ENCODE measurements around the gene CTNNAL1.

- TF ChIP-seq, protein P1, sequence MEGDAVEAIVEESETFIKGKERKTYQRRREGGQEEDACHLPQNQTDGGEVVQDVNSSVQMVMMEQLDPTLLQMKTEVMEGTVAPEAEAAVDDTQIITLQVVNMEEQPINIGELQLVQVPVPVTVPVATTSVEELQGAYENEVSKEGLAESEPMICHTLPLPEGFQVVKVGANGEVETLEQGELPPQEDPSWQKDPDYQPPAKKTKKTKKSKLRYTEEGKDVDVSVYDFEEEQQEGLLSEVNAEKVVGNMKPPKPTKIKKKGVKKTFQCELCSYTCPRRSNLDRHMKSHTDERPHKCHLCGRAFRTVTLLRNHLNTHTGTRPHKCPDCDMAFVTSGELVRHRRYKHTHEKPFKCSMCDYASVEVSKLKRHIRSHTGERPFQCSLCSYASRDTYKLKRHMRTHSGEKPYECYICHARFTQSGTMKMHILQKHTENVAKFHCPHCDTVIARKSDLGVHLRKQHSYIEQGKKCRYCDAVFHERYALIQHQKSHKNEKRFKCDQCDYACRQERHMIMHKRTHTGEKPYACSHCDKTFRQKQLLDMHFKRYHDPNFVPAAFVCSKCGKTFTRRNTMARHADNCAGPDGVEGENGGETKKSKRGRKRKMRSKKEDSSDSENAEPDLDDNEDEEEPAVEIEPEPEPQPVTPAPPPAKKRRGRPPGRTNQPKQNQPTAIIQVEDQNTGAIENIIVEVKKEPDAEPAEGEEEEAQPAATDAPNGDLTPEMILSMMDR (IDR thresholded peaks at IDR 0.05) = no peak
- TF ChIP-seq ELF1 (IDR thresholded peaks at IDR 0.05) (no peak), POLR2AphosphoS5 (IDR thresholded peaks at IDR 0.05; ENCODE audit: low read depth, low read length) (no peak), FOXM1 (IDR thresholded peaks at IDR 0.05; ENCODE audit: low read depth) (no peak), USF2 (IDR thresholded peaks at IDR 0.05; ENCODE audit: borderline replicate concordance, low read depth, low read length) (no peak), SIN3A (IDR thresholded peaks at IDR 0.05; ENCODE audit: borderline replicate concordance, low read depth, low read length) (no peak), EP300 (IDR thresholded peaks at IDR 0.05; ENCODE audit: borderline replicate concordance in 1 of 2, low read depth in 1 of 2, low read length in 1 of 2) (no peak), RCOR1 (IDR thresholded peaks at IDR 0.05; ENCODE audit: low read length) (no peak), SMC3 (IDR thresholded peaks at IDR 0.05; ENCODE audit: low read depth, low read length) (no peak), GABPA (IDR thresholded peaks at IDR 0.05; ENCODE audit: low read depth) (no peak), NFIC (IDR thresholded peaks at IDR 0.05; ENCODE audit: borderline replicate concordance) (no peak)
Observed at GRCh38 chr9:109014608-109015280, 1.4 kb upstream of the CTNNAL1 start.

Data from SK-N-SH (cell line).